Right lung (tissue), 10 donors: ENCODE results near the gene DNMBP. TPM values are rescaled to one million over a fixed set of nuclear protein-coding genes. Genes with fewer than 3 reads are reported as not detected.

Experiments used
- DNase-seq, 2 donors: peaks; one replicate each; pipeline ENCODE4 v3.0.0-alpha.2; 2013
- long read RNA-seq, 8 donors: transcript quantifications; one replicate each; lab custom pipeline, GENCODE V29; 2026
- polyA plus RNA-seq, 5 donors: library from polyadenylated mRNA; unstranded; fragments of 120-200 nt; gene quantifications; one replicate each; pipeline versions ENCODE4 v1.2.1 to v1.2.3, GENCODE V29; 2013; ENCODE audit warnings: inconsistent platforms in 1 of 5, low replicate concordance in 1 of 5; ENCODE audit not compliant: insufficient read length in 5 of 5, insufficient read depth in 1 of 5

Gene DNMBP
- 10 to 100 TPM; 30.1 to 41.5 (median 38.4) TPM for polyA plus RNA-seq
- long read RNA-seq, donor 1, partial matches to known transcripts, result 11 of 11 reads
- long read RNA-seq, donor 1, other reads (novel, unspliced or antisense), result 0 of 11 reads
- long read RNA-seq, donor 2, partial matches to known transcripts, result 5 of 5 reads
- long read RNA-seq, donor 2, other reads (novel, unspliced or antisense), result 0 of 5 reads
- long read RNA-seq, donor 3, result 0 reads
- long read RNA-seq, donor 4, result 0 reads
- long read RNA-seq, donor 5, result 0 reads
- long read RNA-seq, donor 6, partial matches to known transcripts, result 5 of 5 reads
- long read RNA-seq, donor 6, other reads (novel, unspliced or antisense), result 0 of 5 reads
- long read RNA-seq, donor 7, partial matches to known transcripts, result 8 of 8 reads
- long read RNA-seq, donor 7, other reads (novel, unspliced or antisense), result 0 of 8 reads
- long read RNA-seq, donor 8, result 0 reads

GRCh38 chr10:100009793-100010676, at the start of gene DNMBP:
DNMBP (minus strand) TSS chr10:100009947; CDS start chr10:99972124, 37,823 bp downstream.
- peak; percentile 83 to 85 for DNase-seq

- DNase-seq, result no peak
Measured at GRCh38 chr10:100057948-100058347, 48.2 kb upstream of the DNMBP start.

GRCh38 chr10:100053686-100054460, 44.1 kb upstream of the DNMBP start:
- no peak for DNase-seq

GRCh38 chr10:100046021-100046486, 36.3 kb upstream of the DNMBP start:
- DNase-seq, result peak; percentile 69 to 82

GRCh38 chr10:100045592-100045991, 35.8 kb upstream of the DNMBP start:
- no peak for DNase-seq

GRCh38 chr10:100043796-100044195, 34.0 kb upstream of the DNMBP start:
- DNase-seq, result no peak

- DNase-seq, result no peak
Measured at GRCh38 chr10:100043344-100043743, 33.6 kb upstream of the DNMBP start.

- DNase-seq, result no peak
Measured at GRCh38 chr10:100041306-100042002, 31.7 kb upstream of the DNMBP start.

- DNase-seq, result no peak
Measured at GRCh38 chr10:100038561-100039071, 28.9 kb upstream of the DNMBP start.

GRCh38 chr10:100037758-100038315, 28.1 kb upstream of the DNMBP start:
- no peak for DNase-seq

- DNase-seq, result no peak
Measured at GRCh38 chr10:100036850-100037249, 27.1 kb upstream of the DNMBP start.

GRCh38 chr10:100033766-100034418, 24.1 kb upstream of the DNMBP start:
- DNase-seq, result no peak

- DNase-seq, result no peak
Measured at GRCh38 chr10:100027416-100027815, 17.7 kb upstream of the DNMBP start.

GRCh38 chr10:100025576-100025975, 15.8 kb upstream of the DNMBP start:
- DNase-seq, result no peak

- DNase-seq, result no peak
Measured at GRCh38 chr10:100024748-100025147, 15.0 kb upstream of the DNMBP start.

- no peak for DNase-seq
Measured at GRCh38 chr10:100022403-100022802, 12.7 kb upstream of the DNMBP start.

GRCh38 chr10:100021322-100021721, 11.6 kb upstream of the DNMBP start:
- DNase-seq, result no peak

- DNase-seq, result no peak
Measured at GRCh38 chr10:100020886-100021253, 11.1 kb upstream of the DNMBP start.

GRCh38 chr10:100020142-100020885, 10.6 kb upstream of the DNMBP start:
- no peak for DNase-seq
